CD4-positive, alpha-beta T cell treated with Interleukin-17A for 4 hours (primary cell): ENCODE results near the gene ITM2A.
A peak's percentile ranks its signal among the peaks of the same experiment; 100 is the strongest.

Source experiments
- DNase-seq: peaks from one replicate; pipeline ENCODE4 v3.0.0-alpha.2; 2020; ENCODE audit warnings: mixed read lengths

The ITM2A gene

GRCh38 chrX:79366873-79367749, at the start of gene ITM2A:
TSS of gene ITM2A (minus strand) at chrX:79367334. CDS start at chrX:79367215, 119 bp downstream.
- peak; percentile 74 for DNase-seq

GRCh38 chrX:79415056-79415455, 47.9 kb upstream of the ITM2A start:
- DNase-seq, result no peak

- no peak for DNase-seq
Observed at GRCh38 chrX:79413963-79414362, 46.8 kb upstream of the ITM2A start.

- DNase-seq, result no peak
Observed at GRCh38 chrX:79412972-79413371, 45.8 kb upstream of the ITM2A start.

GRCh38 chrX:79412166-79412565, 45.0 kb upstream of the ITM2A start:
- no peak for DNase-seq

GRCh38 chrX:79409657-79410056, 42.5 kb upstream of the ITM2A start:
- DNase-seq, result no peak

- no peak for DNase-seq
Observed at GRCh38 chrX:79408623-79409322, 41.6 kb upstream of the ITM2A start.

- DNase-seq, result no peak
Observed at GRCh38 chrX:79400623-79401022, 33.5 kb upstream of the ITM2A start.

- no peak for DNase-seq
Observed at GRCh38 chrX:79375340-79375739, 8.2 kb upstream of the ITM2A start.

GRCh38 chrX:79371640-79372039, 4.5 kb upstream of the ITM2A start:
- no peak for DNase-seq

GRCh38 chrX:79371101-79371500, 4.0 kb upstream of the ITM2A start:
- DNase-seq, result no peak

- no peak for DNase-seq
Observed at GRCh38 chrX:79369871-79370270, 2.7 kb upstream of the ITM2A start.

- no peak for DNase-seq
Observed at GRCh38 chrX:79368441-79368840, 1.3 kb upstream of the ITM2A start.

GRCh38 chrX:79367907-79368306, 773 bp upstream of the ITM2A start:
- no peak for DNase-seq

GRCh38 chrX:79366556-79366872, 620 bp downstream of the ITM2A start:
- DNase-seq, result no peak

- no peak for DNase-seq
Observed at GRCh38 chrX:79365591-79365990, 1.5 kb downstream of the ITM2A start.

- no peak for DNase-seq
Observed at GRCh38 chrX:79364306-79364705, 2.8 kb downstream of the ITM2A start.

GRCh38 chrX:79361192-79361870, 5.8 kb downstream of the ITM2A start:
- peak; percentile 27 for DNase-seq

GRCh38 chrX:79336869-79337815, 30.0 kb downstream of the ITM2A start:
- no peak for DNase-seq

- no peak for DNase-seq
Observed at GRCh38 chrX:79330022-79330421, 37.1 kb downstream of the ITM2A start.

- DNase-seq, result peak; percentile 62
Observed at GRCh38 chrX:79325263-79325958, 41.7 kb downstream of the ITM2A start.
